Suprapubic skin (tissue), 4 donors: ENCODE measurements around the gene CHST11. TPM values are rescaled to one million over a fixed set of nuclear protein-coding genes. Genes with fewer than 3 reads are reported as not detected.

Experiments used
- DNase-seq, 2 donors: peaks; one replicate each; pipeline ENCODE4 v3.0.0-alpha.2; 2019; ENCODE audit warnings: low spot score in 2 of 2
- H3K27ac ChIP-seq: fragments of 200-600 bp; sonication (generic); one replicate; pipeline ENCODE4 v1.5.1; 2019
- H3K27me3 ChIP-seq: fragments of 200-600 bp; sonication (generic); one replicate; pipeline ENCODE4 v1.5.1; 2019
- H3K36me3 ChIP-seq: fragments of 200-600 bp; sonication (generic); one replicate; pipeline ENCODE4 v1.5.1; 2019
- H3K4me1 ChIP-seq: fragments of 200-600 bp; sonication (generic); one replicate; pipeline ENCODE4 v1.5.1; 2019
- H3K4me3 ChIP-seq: fragments of 200-600 bp; sonication (generic); one replicate; pipeline ENCODE4 v1.5.1; 2019; ENCODE audit warnings: mild to moderate bottlenecking
- H3K9me3 ChIP-seq: fragments of 200-600 bp; sonication (generic); one replicate; pipeline ENCODE4 v1.5.1; 2019
- CTCF ChIP-seq, 2 donors: fragments of 200-600 bp in 1 of 2; fragments of 450-650 bp in 1 of 2; sonication (generic) in 1 of 2; IDR thresholded peaks; one replicate each; pipeline ENCODE4 v1.5.1; 2016 to 2019; ENCODE audit warnings: antibody characterized with exemption in 2 of 2, mild to moderate bottlenecking in 1 of 2, moderate library complexity in 1 of 2
- EP300 ChIP-seq: sonication (generic); formaldehyde crosslinking; IDR thresholded peaks from one replicate; pipeline ENCODE4 v1.6.1; 2017; ENCODE audit warnings: antibody characterized with exemption
- POLR2A ChIP-seq, 2 donors: fragments of 450-650 bp; IDR thresholded peaks; one replicate each; pipeline ENCODE4 v1.6.1; 2017; ENCODE audit warnings: antibody characterized with exemption in 2 of 2, mild to moderate bottlenecking in 2 of 2, moderate library complexity in 2 of 2
- POLR2AphosphoS5 ChIP-seq, 3 donors: sonication (generic); formaldehyde crosslinking; IDR thresholded peaks; one replicate each; pipeline ENCODE4 v1.6.1; 2017; ENCODE audit warnings: antibody characterized with exemption in 3 of 3
- WGBS: methylation state at CpG from one replicate; pipeline ENCODE4 v1.1.5; 2018; 5-methylcytosine and 5-hydroxymethylcytosine counted together
- total RNA-seq, 4 donors: library from RNA; depleted of rRNA; stranded (reverse); fragments of >200 nt; gene quantifications; one replicate each; pipeline ENCODE4 v1.1.0, GENCODE V29; 2016

Gene CHST11
- total RNA-seq, 4 donors from 2014 or later, result 1.8 to 5.8 (median 3.8) TPM

- Histone ChIP-seq H3K9me3 (no peaks in the 10 kb centered on the region), H3K4me3 (no peak overlapping the region), H3K36me3 (no peaks in the 10 kb centered on the region), H3K27me3 (no peaks in the 10 kb centered on the region), H3K4me1 (peaks cover 13% of the 10 kb centered on the region), H3K27ac (no peak overlapping the region)
- TF ChIP-seq EP300 (no peak), CTCF (IDR thresholded peaks at IDR 0.05) (no peak), POLR2A (IDR thresholded peaks at IDR 0.05) (no peak), POLR2AphosphoS5 (IDR thresholded peaks at IDR 0.05) (no peak)
- no peak for DNase-seq
- 84% methylated on average over 21 of the region's 21 CpGs for WGBS
Observed at GRCh38 chr12:104722601-104723534, 266.1 kb downstream of the CHST11 start.

- no peaks in the 10 kb centered on the region for H3K36me3 ChIP-seq
- no peak overlapping the region for H3K27ac ChIP-seq
- DNase-seq, result no peak
- no peak overlapping the region for H3K4me3 ChIP-seq
- WGBS, result 92% methylated on average over 2 of the region's 2 CpGs
- no peaks in the 10 kb centered on the region for H3K27me3 ChIP-seq
- TF ChIP-seq POLR2AphosphoS5 (IDR thresholded peaks at IDR 0.05) (no peak), CTCF (IDR thresholded peaks at IDR 0.05) (no peak), POLR2A (IDR thresholded peaks at IDR 0.05) (no peak), EP300 (no peak)
- H3K9me3 ChIP-seq, result no peaks in the 10 kb centered on the region
- H3K4me1 ChIP-seq, result peaks cover 15% of the 10 kb centered on the region
Observed at GRCh38 chr12:104723895-104724294, 267.1 kb downstream of the CHST11 start.

- H3K27ac ChIP-seq, result no peak overlapping the region
- H3K4me1 ChIP-seq, result peaks cover 15% of the 10 kb centered on the region
- WGBS, result 90% methylated on average over 12 of the region's 12 CpGs
Observed at GRCh38 chr12:104724992-104725585, 268.3 kb downstream of the CHST11 start.

GRCh38 chr12:104725610-104726009 lies 268.9 kb downstream of the CHST11 start:
- WGBS, result 97% methylated on average over 3 of the region's 3 CpGs
- Histone ChIP-seq H3K4me3 (no peak overlapping the region), H3K27me3 (no peaks in the 10 kb centered on the region), H3K27ac (no peak overlapping the region), H3K36me3 (no peaks in the 10 kb centered on the region), H3K4me1 (peaks cover 14% of the 10 kb centered on the region), H3K9me3 (no peaks in the 10 kb centered on the region)
- DNase-seq, result no peak
- no peak for TF ChIP-seq EP300
- TF ChIP-seq POLR2AphosphoS5 (IDR thresholded peaks at IDR 0.05), result no peak
- TF ChIP-seq POLR2A (IDR thresholded peaks at IDR 0.05), result no peak
- no peak for TF ChIP-seq CTCF (IDR thresholded peaks at IDR 0.05)

More at GRCh38 chr12:104724992-104725585, 268.3 kb downstream of the CHST11 start:
- no peak overlapping the region for H3K4me3 ChIP-seq
- no peaks in the 10 kb centered on the region for H3K36me3 ChIP-seq
- no peaks in the 10 kb centered on the region for H3K27me3 ChIP-seq
- no peak for DNase-seq
- no peak for TF ChIP-seq POLR2AphosphoS5 (IDR thresholded peaks at IDR 0.05)
- no peak for TF ChIP-seq CTCF (IDR thresholded peaks at IDR 0.05)
- no peak for TF ChIP-seq POLR2A (IDR thresholded peaks at IDR 0.05)
- no peak for TF ChIP-seq EP300
- no peaks in the 10 kb centered on the region for H3K9me3 ChIP-seq
